WTC11 (cell line): ENCODE measurements around the gene TMEM9. TPM values are rescaled to one million over a fixed set of nuclear protein-coding genes. Genes with fewer than 3 reads are reported as not detected.

Source experiments
- ATAC-seq: fragments of 200-7000 bp; cut with Tn5 transposase; 2 replicates; pipeline ENCODE4 v1.10.0; 2021; ENCODE audit warnings: mild to moderate bottlenecking, moderate library complexity
- Bru-seq: library from RNA; stranded (reverse); fragments of 400-500 nt; gene quantifications from one replicate; lab custom pipeline; 2021; lab: Mats Ljungman, UMichigan
- CTCF ChIA-PET: fragments of 300-600 bp; sonication (Branson Sonifier 250); formaldehyde crosslinking; loops from one replicate; lab custom pipeline; 2021; ENCODE audit warnings: antibody characterized with exemption; lab: Charles Lee
- POLR2A ChIA-PET: fragments of 350-600 bp; sonication (Branson Sonifier 250); formaldehyde crosslinking; loops from one replicate; lab custom pipeline; 2021; ENCODE audit warnings: antibody characterized with exemption; lab: Charles Lee
- DNase-seq: peaks from one replicate; pipeline ENCODE4 v3.0.0; 2021; ENCODE audit warnings: low spot score
- H3K27ac Mint-ChIP-seq: 2 replicates; pipeline ENCODE4 v1.8.0; 2021; ENCODE audit warnings: mixed read lengths
- H3K27me3 Mint-ChIP-seq: 2 replicates; pipeline ENCODE4 v1.8.0; 2021; ENCODE audit warnings: low read depth, mild to moderate bottlenecking, moderate library complexity, mixed read lengths
- H3K36me3 Mint-ChIP-seq: 2 replicates; pipeline ENCODE4 v1.8.0; 2021; ENCODE audit warnings: mixed read lengths
- H3K4me1 Mint-ChIP-seq: 2 replicates; pipeline ENCODE4 v1.8.0; 2022; ENCODE audit warnings: mixed read lengths
- H3K4me3 Mint-ChIP-seq: 2 replicates; pipeline ENCODE4 v1.8.0; 2021; ENCODE audit warnings: mild to moderate bottlenecking, moderate library complexity, mixed read lengths
- H3K9me3 Mint-ChIP-seq: 2 replicates; pipeline ENCODE4 v1.8.0; 2021; ENCODE audit warnings: mixed read lengths
- ELF4 ChIP-seq: sonication (generic); formaldehyde crosslinking; IDR thresholded peaks from 2 replicates; pipeline ENCODE4 v1.8.1; 2022; ENCODE audit warnings: low read depth, mild to moderate bottlenecking, moderate library complexity, missing genetic modification reagents
- ETV6 ChIP-seq: sonication (generic); formaldehyde crosslinking; IDR thresholded peaks from 2 replicates; pipeline ENCODE4 v1.8.1; 2022; ENCODE audit warnings: mild to moderate bottlenecking, missing genetic modification reagents
- FOXK1 ChIP-seq: sonication (generic); formaldehyde crosslinking; IDR thresholded peaks from 2 replicates; pipeline ENCODE4 v1.8.0; 2022; ENCODE audit warnings: mild to moderate bottlenecking, moderate library complexity, missing genetic modification reagents
- GABPB1 ChIP-seq: sonication (generic); formaldehyde crosslinking; IDR thresholded peaks from 2 replicates; pipeline ENCODE4 v1.8.1; 2023; ENCODE audit warnings: mild to moderate bottlenecking, missing genetic modification reagents
- NFE2L1 ChIP-seq: sonication (generic); formaldehyde crosslinking; IDR thresholded peaks from 2 replicates; pipeline ENCODE4 v1.8.1; 2023; ENCODE audit warnings: missing genetic modification reagents
- NFYB ChIP-seq: sonication (generic); formaldehyde crosslinking; conservative IDR thresholded peaks from 2 replicates; pipeline ENCODE4 v1.8.0; 2022; ENCODE audit warnings: low read depth, missing genetic modification reagents
- OVOL2 ChIP-seq: fragments of 250-450 bp; sonication (Bioruptor Pico); IDR thresholded peaks from 2 replicates; pipeline ENCODE4 v1.9.0; 2021; ENCODE audit warnings: mild to moderate bottlenecking, borderline replicate concordance
- RELA ChIP-seq: sonication (generic); formaldehyde crosslinking; IDR thresholded peaks from 2 replicates; pipeline ENCODE4 v1.8.1; 2022; ENCODE audit warnings: missing genetic modification reagents, mild to moderate bottlenecking, borderline replicate concordance
- SP1 ChIP-seq: sonication (generic); formaldehyde crosslinking; conservative IDR thresholded peaks from 2 replicates; pipeline ENCODE4 v1.8.1; 2022; ENCODE audit warnings: missing genetic modification reagents
- long read RNA-seq, 3 experiments: library from RNA in 1 of 3; library from capped mRNA in 1 of 3; library from polyadenylated mRNA in 1 of 3; unstranded in 2 of 3; stranded (forward) in 1 of 3; transcript quantifications; one replicate each; pipeline ENCODE4 v2.0.0, GENCODE V29; 2021
- total RNA-seq: library from RNA; stranded (reverse); gene quantifications from 3 replicates; pipeline ENCODE4 v1.2.3, GENCODE V29; 2021
- TF ChIP-seq, protein P1 (sequence below): sonication (generic); formaldehyde crosslinking; IDR thresholded peaks from 2 replicates; pipeline ENCODE4 v1.8.0; 2023; ENCODE audit warnings: missing genetic modification reagents, mild to moderate bottlenecking, borderline replicate concordance
- TF ChIP-seq, protein P2 (sequence below): sonication (generic); formaldehyde crosslinking; IDR thresholded peaks from 2 replicates; pipeline ENCODE4 v1.8.0; 2022; ENCODE audit warnings: mild to moderate bottlenecking, missing genetic modification reagents
- TF ChIP-seq, protein P3 (sequence below): sonication (generic); formaldehyde crosslinking; IDR thresholded peaks from 2 replicates; pipeline ENCODE4 v1.8.1; 2023; ENCODE audit warnings: mild to moderate bottlenecking, missing genetic modification reagents, moderate library complexity

The TMEM9 gene
- total RNA-seq = 97.5 to 109 TPM (median 102 TPM) in 3 replicates
- Bru-seq, nascent RNA = percentile 73 among the genes with signal in this experiment
- long read RNA-seq, experiment 1, transcript TMEM9-209 (6 exons, 938 nt) = minor isoform, 29 of 490 reads
- long read RNA-seq, experiment 1, transcript TMEM9-206 (6 exons, 507 nt) = minor isoform, 16 of 490 reads
- long read RNA-seq, experiment 1, transcript TMEM9-201 (5 exons, 1,959 nt) = minor isoform, 79 of 490 reads
- long read RNA-seq, experiment 1, transcript TMEM9-204 (6 exons, 1,529 nt) = major isoform, 313 of 490 reads
- long read RNA-seq, experiment 1, partial matches to known transcripts = 9 of 490 reads
- long read RNA-seq, experiment 1, other reads (novel, unspliced or antisense) = 25 of 490 reads
- long read RNA-seq, experiment 2, transcript TMEM9-204 (6 exons, 1,529 nt) = minor isoform, 24 of 138 reads
- long read RNA-seq, experiment 2, transcript TMEM9-201 (5 exons, 1,959 nt) = major isoform, 61 of 138 reads
- long read RNA-seq, experiment 2, transcript TMEM9-206 (6 exons, 507 nt) = minor isoform, 7 of 138 reads
- long read RNA-seq, experiment 2, transcript TMEM9-209 (6 exons, 938 nt) = minor isoform, 10 of 138 reads
- long read RNA-seq, experiment 2, partial matches to known transcripts = 11 of 138 reads
- long read RNA-seq, experiment 2, other reads (novel, unspliced or antisense) = 20 of 138 reads
- long read RNA-seq, experiment 3, transcript TMEM9-209 (6 exons, 938 nt) = minor isoform, 13 of 215 reads
- long read RNA-seq, experiment 3, transcript TMEM9-206 (6 exons, 507 nt) = minor isoform, 5 of 215 reads
- long read RNA-seq, experiment 3, transcript TMEM9-204 (6 exons, 1,529 nt) = major isoform, 148 of 215 reads
- long read RNA-seq, experiment 3, transcript TMEM9-201 (5 exons, 1,959 nt) = minor isoform, 26 of 215 reads
- long read RNA-seq, experiment 3, partial matches to known transcripts = 2 of 215 reads
- long read RNA-seq, experiment 3, other reads (novel, unspliced or antisense) = 14 of 215 reads

DNA sequence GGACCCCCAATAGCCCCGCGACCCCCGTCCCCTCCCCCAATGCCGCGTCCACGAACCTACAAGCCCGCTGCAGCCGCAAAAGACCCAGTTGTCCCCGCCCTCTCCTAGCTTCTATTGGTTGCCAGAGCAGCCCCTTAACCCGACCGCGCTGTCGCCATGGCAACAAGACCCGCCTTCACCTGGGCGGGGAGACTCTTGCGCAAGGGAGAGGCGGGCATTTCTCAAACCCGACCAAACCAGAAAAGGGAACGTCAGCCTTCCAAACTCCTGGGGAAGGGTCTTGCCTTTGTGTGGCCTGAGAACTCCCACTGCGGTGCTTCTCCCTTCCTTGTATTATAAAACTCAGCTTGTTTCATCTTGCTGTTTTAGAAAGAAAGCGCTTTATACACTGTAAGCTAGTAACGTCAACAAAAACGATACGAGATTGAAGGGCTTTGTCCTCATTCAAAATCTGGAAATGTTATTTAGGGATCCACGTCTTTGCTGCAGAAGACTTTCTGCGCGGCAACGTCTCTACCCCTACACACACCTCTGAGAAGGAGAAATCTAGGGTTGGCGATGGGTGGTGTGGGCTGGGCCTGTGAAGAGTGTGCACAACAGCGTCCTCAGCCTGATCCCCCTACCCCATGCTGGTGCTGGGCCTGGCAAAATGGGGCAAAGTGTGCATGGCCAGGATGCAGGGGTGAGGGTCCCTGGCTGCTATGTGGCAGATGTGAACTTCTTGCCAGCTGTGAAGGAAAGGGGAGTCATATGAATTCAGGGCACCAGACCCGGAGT, at the start of gene TMEM9:
Gene TMEM9 (minus strand): TSS at position 86 of the 777 bp plus-strand sequence. CDS start 551 bp downstream, outside the sequence.
- peak within 1 kb of the TSS; percentile 95 for H3K4me3 Mint-ChIP-seq
- no peak for TF ChIP-seq OVOL2 (CRISPR knock-in tag)
- peak; percentile 84 for TF ChIP-seq NFYB (CRISPR knock-in tag)
- TF ChIP-seq SP1 (CRISPR knock-in tag) = peak; percentile 72
- TF ChIP-seq GABPB1 (CRISPR knock-in tag) = 0 out of 2 replicates have a peak, but pooled peaks have one; percentile 6
- TF ChIP-seq ETV6 = 0 out of 2 replicates have a peak, but pooled peaks have one; percentile 40
- TF ChIP-seq, protein P1, sequence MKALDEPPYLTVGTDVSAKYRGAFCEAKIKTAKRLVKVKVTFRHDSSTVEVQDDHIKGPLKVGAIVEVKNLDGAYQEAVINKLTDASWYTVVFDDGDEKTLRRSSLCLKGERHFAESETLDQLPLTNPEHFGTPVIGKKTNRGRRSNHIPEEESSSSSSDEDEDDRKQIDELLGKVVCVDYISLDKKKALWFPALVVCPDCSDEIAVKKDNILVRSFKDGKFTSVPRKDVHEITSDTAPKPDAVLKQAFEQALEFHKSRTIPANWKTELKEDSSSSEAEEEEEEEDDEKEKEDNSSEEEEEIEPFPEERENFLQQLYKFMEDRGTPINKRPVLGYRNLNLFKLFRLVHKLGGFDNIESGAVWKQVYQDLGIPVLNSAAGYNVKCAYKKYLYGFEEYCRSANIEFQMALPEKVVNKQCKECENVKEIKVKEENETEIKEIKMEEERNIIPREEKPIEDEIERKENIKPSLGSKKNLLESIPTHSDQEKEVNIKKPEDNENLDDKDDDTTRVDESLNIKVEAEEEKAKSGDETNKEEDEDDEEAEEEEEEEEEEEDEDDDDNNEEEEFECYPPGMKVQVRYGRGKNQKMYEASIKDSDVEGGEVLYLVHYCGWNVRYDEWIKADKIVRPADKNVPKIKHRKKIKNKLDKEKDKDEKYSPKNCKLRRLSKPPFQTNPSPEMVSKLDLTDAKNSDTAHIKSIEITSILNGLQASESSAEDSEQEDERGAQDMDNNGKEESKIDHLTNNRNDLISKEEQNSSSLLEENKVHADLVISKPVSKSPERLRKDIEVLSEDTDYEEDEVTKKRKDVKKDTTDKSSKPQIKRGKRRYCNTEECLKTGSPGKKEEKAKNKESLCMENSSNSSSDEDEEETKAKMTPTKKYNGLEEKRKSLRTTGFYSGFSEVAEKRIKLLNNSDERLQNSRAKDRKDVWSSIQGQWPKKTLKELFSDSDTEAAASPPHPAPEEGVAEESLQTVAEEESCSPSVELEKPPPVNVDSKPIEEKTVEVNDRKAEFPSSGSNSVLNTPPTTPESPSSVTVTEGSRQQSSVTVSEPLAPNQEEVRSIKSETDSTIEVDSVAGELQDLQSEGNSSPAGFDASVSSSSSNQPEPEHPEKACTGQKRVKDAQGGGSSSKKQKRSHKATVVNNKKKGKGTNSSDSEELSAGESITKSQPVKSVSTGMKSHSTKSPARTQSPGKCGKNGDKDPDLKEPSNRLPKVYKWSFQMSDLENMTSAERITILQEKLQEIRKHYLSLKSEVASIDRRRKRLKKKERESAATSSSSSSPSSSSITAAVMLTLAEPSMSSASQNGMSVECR = no peak; the same call in 1 of the 2 replicates
- ATAC-seq = peak; percentile 92
- H3K27me3 Mint-ChIP-seq = 0 out of 2 replicates have a peak, but pooled peaks cover 2% of the 10 kb centered on the region
- H3K9me3 Mint-ChIP-seq = peaks cover 3% of the 10 kb centered on the region; the same call in 1 of the 2 replicates
- peaks cover 17% of the 10 kb centered on the region for H3K4me1 Mint-ChIP-seq
- peaks cover 28% of the 10 kb centered on the region for H3K36me3 Mint-ChIP-seq
- CTCF ChIA-PET = interaction anchor here (0.6 to 1.7 kb wide), 24 partner anchors 12 to 555 kb away, joined by 3 to 10 read pairs (median 4); partner anchors contain the start of gene ASCL5
- peak; percentile 99 for DNase-seq
- peak within 1 kb of the TSS; percentile 93 for H3K27ac Mint-ChIP-seq
- POLR2A ChIA-PET = interaction anchor here (0.5 to 2.3 kb wide), 9 partner anchors 13 to 1068 kb away, joined by 3 to 7 read pairs (median 3); no protein-coding TSS in a partner anchor

DNA sequence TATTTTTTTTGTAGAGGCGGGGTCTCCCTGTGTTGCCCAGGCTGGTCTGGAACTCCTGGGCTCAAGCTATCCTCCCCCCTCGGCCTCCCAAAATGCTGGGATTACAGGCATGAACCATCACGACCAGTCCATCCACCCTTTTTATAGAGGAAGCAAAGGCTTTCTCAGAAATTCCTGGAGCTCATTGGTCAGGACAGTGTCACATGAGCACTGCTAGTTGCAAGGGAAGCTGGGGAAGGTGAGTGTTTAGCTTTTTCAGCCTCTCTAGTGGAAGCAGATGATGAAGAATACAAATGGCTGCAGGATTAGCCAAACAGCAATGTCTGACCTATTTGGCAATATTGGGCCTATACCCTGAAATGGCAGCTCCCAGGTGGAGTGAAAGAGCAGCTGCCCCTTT, 44.3 kb upstream of the TMEM9 start:
- H3K27ac Mint-ChIP-seq = no peak overlapping the region

More for the DNA sequence above, 44.3 kb upstream of the TMEM9 start:
- ChIA-PET POLR2A (no interaction called here), CTCF (interaction anchor here (1.0 to 1.4 kb wide), 3 partner anchors 16 to 219 kb away, joined by 3 to 4 read pairs (median 4); no protein-coding TSS in a partner anchor)
- no peak overlapping the region for H3K4me3 Mint-ChIP-seq
- no peaks in the 10 kb centered on the region for H3K9me3 Mint-ChIP-seq
- no peaks in the 10 kb centered on the region for H3K4me1 Mint-ChIP-seq
- TF ChIP-seq FOXK1 (CRISPR knock-in tag) (no peak), NFE2L1 (CRISPR knock-in tag) (no peak), ELF4 (CRISPR knock-in tag) (no peak), RELA (CRISPR knock-in tag) (no peak)
- TF ChIP-seq, protein P2, sequence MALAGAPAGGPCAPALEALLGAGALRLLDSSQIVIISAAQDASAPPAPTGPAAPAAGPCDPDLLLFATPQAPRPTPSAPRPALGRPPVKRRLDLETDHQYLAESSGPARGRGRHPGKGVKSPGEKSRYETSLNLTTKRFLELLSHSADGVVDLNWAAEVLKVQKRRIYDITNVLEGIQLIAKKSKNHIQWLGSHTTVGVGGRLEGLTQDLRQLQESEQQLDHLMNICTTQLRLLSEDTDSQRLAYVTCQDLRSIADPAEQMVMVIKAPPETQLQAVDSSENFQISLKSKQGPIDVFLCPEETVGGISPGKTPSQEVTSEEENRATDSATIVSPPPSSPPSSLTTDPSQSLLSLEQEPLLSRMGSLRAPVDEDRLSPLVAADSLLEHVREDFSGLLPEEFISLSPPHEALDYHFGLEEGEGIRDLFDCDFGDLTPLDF (CRISPR knock-in tag) = no peak
- TF ChIP-seq, protein P3, sequence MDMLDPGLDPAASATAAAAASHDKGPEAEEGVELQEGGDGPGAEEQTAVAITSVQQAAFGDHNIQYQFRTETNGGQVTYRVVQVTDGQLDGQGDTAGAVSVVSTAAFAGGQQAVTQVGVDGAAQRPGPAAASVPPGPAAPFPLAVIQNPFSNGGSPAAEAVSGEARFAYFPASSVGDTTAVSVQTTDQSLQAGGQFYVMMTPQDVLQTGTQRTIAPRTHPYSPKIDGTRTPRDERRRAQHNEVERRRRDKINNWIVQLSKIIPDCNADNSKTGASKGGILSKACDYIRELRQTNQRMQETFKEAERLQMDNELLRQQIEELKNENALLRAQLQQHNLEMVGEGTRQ = peak; percentile 33; the same call in 1 of the 2 replicates
- ATAC-seq (no peak), DNase-seq (no peak)
- no peaks in the 10 kb centered on the region for H3K36me3 Mint-ChIP-seq
- peaks cover 6% of the 10 kb centered on the region; the same call in 1 of the 2 replicates for H3K27me3 Mint-ChIP-seq
